ENCODE measurements around the gene METTL21A. TPM values are rescaled to one million over a fixed set of nuclear protein-coding genes. Genes with fewer than 3 reads are reported as not detected.
A peak's percentile ranks its signal among the peaks of the same experiment; 100 is the strongest.

The METTL21A gene
- total RNA-seq, 1 experiment from 2014 or later, result 13.6 TPM

GRCh38 chr2:207630491-207630890, 5.3 kb upstream of the METTL21A start:
- H3K79me2 ChIP-seq (ENCODE audit: low read depth), result no peaks in the 10 kb centered on the region
- H3F3A ChIP-seq (ENCODE audit: insufficient read depth, low read depth), result peaks cover 63% of the 10 kb centered on the region
- no peak overlapping the region for H3K4me3 ChIP-seq
- DNase-seq, result no peak
- BruUV-seq (replicated peaks), result no TSS peak
- intact Hi-C loops (cut with micrococcal nuclease; ENCODE audit: unreplicated experiment), result no loop called here
- TF ChIP-seq EZH2 (IDR thresholded peaks at IDR 0.05; ENCODE audit: low read depth) (no peak), CTCF (conservative IDR thresholded peaks at IDR 0.05) (no peak)
- ChIA-PET POLR2A (ENCODE audit: unreplicated experiment) (no interaction called here), CTCF (interaction anchor here (0.6 kb wide), 3 partner anchors 90 to 794 kb away, joined by 3 to 12 read pairs (median 4); no protein-coding TSS in a partner anchor)
- H3K4me2 ChIP-seq, result no peak overlapping the region
- no peak overlapping the region for H2AFZ ChIP-seq
- no peaks in the 10 kb centered on the region for H3K9me3 ChIP-seq (ENCODE audit: insufficient read depth, low read depth)
- H3K9me2 ChIP-seq (ENCODE audit: insufficient read depth), result no peaks in the 10 kb centered on the region
- H3K4me1 ChIP-seq (replicated peaks; ENCODE audit: insufficient read depth), result peaks cover 49% of the 10 kb centered on the region
- no peaks in the 10 kb centered on the region for H3K27me3 ChIP-seq (ENCODE audit: insufficient read depth, low read depth)
- peak overlapping the region; percentile 40; the same call in 1 of the 2 replicates for H3K27ac ChIP-seq
- H4K20me1 ChIP-seq (ENCODE audit: insufficient read depth), result no peaks in the 10 kb centered on the region
- no peaks in the 10 kb centered on the region for H3K36me3 ChIP-seq (ENCODE audit: low read depth)

DNA sequence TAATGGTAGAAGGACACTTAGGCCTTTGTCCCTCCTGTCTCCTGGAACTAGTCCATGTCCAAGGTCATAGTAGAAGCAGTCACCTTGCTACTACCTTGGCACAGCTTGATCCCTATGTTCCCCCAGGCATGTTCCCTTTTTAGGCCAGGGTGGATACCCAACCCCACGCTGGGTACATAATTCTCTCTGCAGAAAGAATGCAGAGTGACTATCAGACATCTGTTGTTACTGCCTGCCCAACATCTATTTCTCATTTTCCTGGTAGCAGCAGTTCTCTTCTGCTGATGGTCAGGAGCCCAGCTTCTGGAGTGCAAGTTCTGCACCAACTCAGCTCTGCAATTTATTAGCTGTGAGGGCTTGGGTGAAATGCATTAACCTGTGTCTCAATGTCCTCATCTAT, 4.4 kb upstream of the METTL21A start:
- DNase-seq, result no peak
- H3K27me3 ChIP-seq (ENCODE audit: insufficient read depth, low read depth), result no peaks in the 10 kb centered on the region
- no peak overlapping the region for H3K27ac ChIP-seq
- H3K79me2 ChIP-seq (ENCODE audit: low read depth), result no peaks in the 10 kb centered on the region
- no TSS peak for BruUV-seq (replicated peaks)
- peaks cover 39% of the 10 kb centered on the region for H3K4me1 ChIP-seq (replicated peaks; ENCODE audit: insufficient read depth)
- peaks cover 67% of the 10 kb centered on the region for H3F3A ChIP-seq (ENCODE audit: insufficient read depth, low read depth)
- H3K9me3 ChIP-seq (ENCODE audit: insufficient read depth, low read depth), result no peaks in the 10 kb centered on the region
- no peak overlapping the region for H2AFZ ChIP-seq
- intact Hi-C loops (cut with micrococcal nuclease; ENCODE audit: unreplicated experiment), result loop anchor here (5.0 to 10.0 kb wide), 2 partner anchors 445 to 647 kb away; no protein-coding TSS in a partner anchor
- ChIA-PET CTCF (no interaction called here), POLR2A (ENCODE audit: unreplicated experiment) (no interaction called here)
- no peaks in the 10 kb centered on the region for H3K9me2 ChIP-seq (ENCODE audit: insufficient read depth)
- H4K20me1 ChIP-seq (ENCODE audit: insufficient read depth), result no peaks in the 10 kb centered on the region
- H3K4me2 ChIP-seq, result no peak overlapping the region
- no peak overlapping the region for H3K4me3 ChIP-seq
- no peaks in the 10 kb centered on the region for H3K36me3 ChIP-seq (ENCODE audit: low read depth)
- TF ChIP-seq CTCF (conservative IDR thresholded peaks at IDR 0.05) (no peak), EZH2 (IDR thresholded peaks at IDR 0.05; ENCODE audit: low read depth) (no peak)

DNA sequence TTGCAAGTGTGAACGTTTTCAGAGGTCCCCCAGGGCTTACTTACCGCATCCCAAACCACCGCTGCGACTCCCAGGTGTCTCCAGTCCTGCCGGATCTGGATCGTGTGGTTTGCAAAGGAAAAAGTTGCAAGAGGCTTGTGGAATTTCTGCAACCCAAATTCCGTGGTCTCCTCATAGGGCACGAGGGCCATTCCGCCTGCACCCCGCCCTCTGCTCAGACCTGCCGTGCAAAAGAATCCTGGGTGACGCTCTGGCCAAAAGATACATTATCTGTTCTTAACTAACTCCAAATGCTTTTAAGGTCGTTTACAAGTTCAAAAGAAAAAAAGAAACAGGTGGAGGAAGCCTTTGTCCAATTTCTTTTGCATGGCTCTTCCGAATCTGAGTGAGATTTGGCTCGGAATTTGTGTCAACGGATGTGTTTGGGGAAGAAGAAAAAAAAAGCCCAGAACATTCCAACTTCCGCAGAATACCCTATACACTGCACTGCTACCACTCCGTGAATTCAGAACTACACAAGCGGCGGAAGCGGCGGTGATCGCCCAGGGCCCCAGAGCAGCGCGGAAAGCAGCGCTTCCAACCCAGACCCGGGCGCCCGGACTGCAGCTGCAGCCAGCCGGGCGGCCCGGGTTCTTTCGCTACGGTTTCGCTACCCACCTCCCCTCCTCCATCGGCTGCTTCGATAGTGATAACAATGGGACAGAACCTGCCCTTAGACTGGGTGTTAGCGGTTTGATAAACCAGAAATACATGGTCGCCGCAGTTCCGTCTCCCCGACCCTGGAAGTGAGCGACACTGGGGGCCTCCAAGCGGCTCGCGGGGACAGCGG, 795 bp downstream of the METTL21A start:
- no peaks in the 10 kb centered on the region for H3K9me3 ChIP-seq (ENCODE audit: insufficient read depth, low read depth)
- TSS peak; percentile 67 for BruUV-seq (replicated peaks)
- intact Hi-C loops (cut with micrococcal nuclease; ENCODE audit: unreplicated experiment), result loop anchor here (2.0 to 10.0 kb wide), 3 partner anchors 110 to 642 kb away; no protein-coding TSS in a partner anchor
- TF ChIP-seq CTCF (conservative IDR thresholded peaks at IDR 0.05) (no peak), EZH2 (IDR thresholded peaks at IDR 0.05; ENCODE audit: low read depth) (no peak)
- H2AFZ ChIP-seq, result peak overlapping the region; percentile 98
- H3F3A ChIP-seq (ENCODE audit: insufficient read depth, low read depth), result peaks cover 37% of the 10 kb centered on the region
- H3K4me1 ChIP-seq (replicated peaks; ENCODE audit: insufficient read depth), result peaks cover 9% of the 10 kb centered on the region
- H3K79me2 ChIP-seq (ENCODE audit: low read depth), result peaks cover 20% of the 10 kb centered on the region
- no peaks in the 10 kb centered on the region for H3K27me3 ChIP-seq (ENCODE audit: insufficient read depth, low read depth)
- H3K9me2 ChIP-seq (ENCODE audit: insufficient read depth), result no peaks in the 10 kb centered on the region
- peak; percentile 39 to 62 for DNase-seq
- no peaks in the 10 kb centered on the region for H4K20me1 ChIP-seq (ENCODE audit: insufficient read depth)
- POLR2A ChIA-PET (ENCODE audit: unreplicated experiment), result interaction anchor here (0.6 to 1.0 kb wide), 2 partner anchors 87 to 599 kb away, joined by 3 to 4 read pairs; partner anchors contain the start of gene CCNYL1
- peak overlapping the region; percentile 84 for H3K4me2 ChIP-seq
- CTCF ChIA-PET, result no interaction called here
- peak overlapping the region; percentile 85 for H3K4me3 ChIP-seq
- H3K36me3 ChIP-seq (ENCODE audit: low read depth), result no peaks in the 10 kb centered on the region
- peak overlapping the region; percentile 85 for H3K27ac ChIP-seq

All from PC-9 (cell line).